IPS DF 4.7 (cell line): Measurements from ENCODE around the gene HACL1.
A peak's percentile ranks its signal among the peaks of the same experiment; 100 is the strongest.

Experiments used
- DNase-seq: peaks from one replicate; pipeline ENCODE4 v3.0.0-alpha.2; 2013; ENCODE audit warnings: low spot score; ENCODE audit errors: extremely low read depth

Gene HACL1

DNA sequence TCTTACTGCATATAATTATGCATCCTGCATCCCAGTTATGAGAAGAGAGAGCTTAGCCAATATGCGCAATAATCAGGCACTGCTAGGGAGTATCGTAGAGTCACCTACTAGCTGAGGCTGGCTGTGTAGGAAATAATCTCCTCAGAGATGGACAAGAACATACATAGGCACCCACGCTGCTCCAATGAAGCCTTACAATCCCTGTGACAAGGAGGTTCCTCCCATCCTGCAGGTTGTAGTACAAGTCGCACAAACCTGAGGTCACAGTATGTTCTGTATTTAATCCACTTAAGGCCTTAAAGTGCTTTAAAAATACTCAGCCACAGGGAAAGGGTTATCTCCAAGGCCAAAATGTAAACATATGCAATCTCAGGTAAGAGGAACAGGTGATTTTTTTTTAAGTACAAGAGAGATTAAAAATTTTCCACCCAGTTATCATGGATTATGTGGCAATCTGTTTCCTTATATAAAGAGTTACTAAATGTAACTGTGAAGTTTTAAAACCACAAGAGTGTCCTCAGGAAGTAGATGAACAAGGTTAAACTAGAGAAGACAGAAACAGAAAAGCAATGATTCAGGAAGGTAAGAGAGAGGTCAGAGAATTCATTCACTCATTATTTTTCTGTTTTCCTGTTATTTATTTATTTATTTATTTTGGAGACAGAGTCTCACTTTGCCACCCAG, 72.4 kb downstream of the HACL1 start:
- no peak for DNase-seq

DNA sequence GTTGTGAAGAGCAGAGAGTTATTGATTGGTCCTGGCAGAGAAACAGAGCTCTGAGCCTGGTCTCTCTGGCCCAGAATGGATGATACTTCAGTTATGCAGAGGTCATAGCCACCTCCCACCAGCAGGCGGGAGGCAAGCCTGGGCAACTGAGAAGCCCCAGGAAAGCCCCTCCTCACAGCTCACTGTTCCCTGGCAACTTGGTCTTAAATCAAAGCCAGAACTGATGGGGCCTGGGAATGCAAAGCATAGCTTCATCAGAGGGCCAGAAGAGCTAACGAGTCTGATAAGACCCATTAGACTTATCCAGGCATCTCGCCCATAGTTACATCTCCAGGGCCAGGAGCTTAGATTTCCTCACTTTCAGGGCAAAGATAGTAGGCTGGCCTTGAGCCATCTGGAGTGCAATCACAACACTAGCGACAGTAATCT, 74.3 kb downstream of the HACL1 start:
- peak; percentile 49 for DNase-seq

DNA sequence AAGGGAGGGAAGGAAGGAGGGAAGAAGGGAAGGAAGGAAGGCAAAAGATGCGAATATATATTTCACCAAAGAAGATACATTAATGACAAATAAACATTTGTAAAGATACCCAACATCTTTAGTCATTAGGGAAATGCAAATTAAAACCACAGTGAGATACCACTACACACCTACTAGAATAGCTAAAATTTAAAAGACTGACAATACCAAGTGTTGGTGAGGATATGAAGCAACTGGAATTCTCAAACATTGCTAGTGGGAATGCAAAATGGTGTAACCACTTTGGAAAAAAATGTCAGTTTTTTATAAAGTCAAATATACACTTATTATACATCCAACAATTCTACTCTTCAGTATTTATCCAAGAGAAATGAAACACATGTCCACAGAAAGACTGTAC, 75.6 kb downstream of the HACL1 start:
- DNase-seq: no peak

- no peak for DNase-seq
These were observed 77.5 kb downstream of the HACL1 start for GRCh38 chr3:15523660-15524417.

DNA sequence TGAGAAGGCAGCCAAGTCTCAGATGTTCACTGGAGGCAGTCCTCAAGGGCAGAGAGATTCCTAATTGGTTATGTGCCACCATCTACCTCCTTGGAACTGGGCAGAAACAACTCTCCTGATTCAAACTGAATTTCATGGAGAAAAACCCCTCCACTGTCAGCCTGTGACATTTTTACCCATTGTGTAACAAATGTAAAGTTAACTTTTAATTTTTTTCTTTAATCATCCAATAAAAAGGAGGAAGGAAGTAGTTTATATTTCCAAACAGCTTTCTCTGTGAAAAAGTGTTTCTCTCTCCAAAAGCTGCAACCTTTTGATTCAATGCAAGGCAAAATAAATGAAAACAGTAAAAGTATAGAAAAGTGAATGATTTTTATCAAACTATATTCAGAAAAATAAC, 79.4 kb downstream of the HACL1 start:
- DNase-seq: no peak

DNA sequence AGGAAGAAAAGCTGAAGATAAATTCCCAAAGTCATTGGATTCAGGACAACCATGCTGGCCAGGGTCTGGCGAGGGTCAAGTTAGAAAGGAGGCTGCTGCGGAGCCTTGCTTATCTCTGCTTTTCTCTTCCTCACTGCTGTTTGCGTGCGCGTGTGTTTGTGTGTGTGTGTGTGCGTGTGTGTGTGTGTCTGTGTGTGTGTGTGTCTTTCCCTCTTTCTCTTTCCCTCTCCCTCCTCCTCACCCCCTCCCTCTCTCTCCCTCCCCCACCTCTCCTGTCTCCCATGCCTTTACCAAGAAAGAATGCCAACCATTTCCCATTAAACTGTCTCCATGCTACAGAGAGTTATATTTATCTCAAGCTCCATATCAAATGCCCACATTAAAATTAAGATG, 79.8 kb downstream of the HACL1 start, which contains the start of gene COLQ:
Gene COLQ, minus strand, starts transcription at position 134 of the 393 bp plus-strand sequence. Its CDS starts 81 bp downstream, at position 53.
- DNase-seq: no peak

GRCh38 chr3:15520804-15521572, 80.4 kb downstream of the HACL1 start:
- DNase-seq: no peak

DNA sequence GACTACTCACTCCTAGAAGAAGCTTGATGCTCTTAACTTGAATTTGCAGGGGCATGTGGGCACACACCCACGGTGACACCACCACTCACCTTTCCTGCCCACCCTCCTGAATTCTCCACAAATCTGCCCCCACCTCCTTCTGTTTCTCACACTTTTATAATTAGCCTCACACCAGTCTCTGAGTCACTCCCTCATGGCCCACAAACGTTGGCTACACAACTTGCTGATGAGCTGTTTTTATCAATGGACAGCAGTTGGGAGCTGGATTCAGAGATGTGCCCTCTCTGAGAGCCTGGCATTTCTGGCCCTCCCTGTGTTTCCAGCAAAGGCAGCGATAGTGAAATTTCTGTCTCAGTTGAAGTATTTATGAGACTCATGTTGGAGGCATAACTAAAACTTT, 81.2 kb downstream of the HACL1 start:
- no peak for DNase-seq

- no peak for DNase-seq
These were observed 82.3 kb downstream of the HACL1 start for GRCh38 chr3:15519096-15519495.

DNA sequence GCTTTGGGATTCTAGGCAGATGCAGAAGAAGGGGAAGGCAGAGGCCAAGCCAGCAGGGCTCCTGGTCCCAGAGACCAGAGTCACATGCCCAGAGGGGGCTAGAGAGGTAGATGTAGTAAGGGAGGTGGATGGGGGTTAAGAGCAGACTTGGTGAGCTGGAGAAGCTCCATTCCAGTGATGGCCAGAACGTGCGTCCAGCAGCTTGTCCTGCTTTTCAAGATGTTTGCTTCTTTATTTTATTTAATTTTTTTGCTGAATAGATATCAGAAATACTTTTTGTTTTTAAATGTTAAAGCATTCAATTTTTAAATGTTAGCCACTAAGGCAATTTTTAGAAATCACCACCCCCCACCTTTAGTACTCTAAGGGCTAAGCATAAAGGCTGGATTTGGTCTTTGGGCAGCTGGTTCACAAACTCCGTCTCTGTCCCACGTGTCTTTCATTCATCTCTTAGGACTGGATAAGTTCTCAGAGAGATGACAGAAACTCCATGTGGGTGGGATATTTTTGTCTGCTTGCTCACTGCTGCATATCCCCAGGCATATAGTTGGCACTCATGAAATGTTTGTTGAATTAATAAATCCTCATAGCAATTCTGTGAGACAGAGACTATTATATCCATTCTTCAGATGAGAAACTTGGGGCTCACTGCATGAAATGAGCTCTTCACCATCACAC, 86.6 kb downstream of the HACL1 start:
- no peak for DNase-seq

GRCh38 chr3:15513810-15514662, 87.3 kb downstream of the HACL1 start:
- no peak for DNase-seq

GRCh38 chr3:15513116-15513515, 88.3 kb downstream of the HACL1 start:
- DNase-seq: no peak

- DNase-seq: no peak
These were observed 89.2 kb downstream of the HACL1 start for GRCh38 chr3:15512166-15512565.

DNA sequence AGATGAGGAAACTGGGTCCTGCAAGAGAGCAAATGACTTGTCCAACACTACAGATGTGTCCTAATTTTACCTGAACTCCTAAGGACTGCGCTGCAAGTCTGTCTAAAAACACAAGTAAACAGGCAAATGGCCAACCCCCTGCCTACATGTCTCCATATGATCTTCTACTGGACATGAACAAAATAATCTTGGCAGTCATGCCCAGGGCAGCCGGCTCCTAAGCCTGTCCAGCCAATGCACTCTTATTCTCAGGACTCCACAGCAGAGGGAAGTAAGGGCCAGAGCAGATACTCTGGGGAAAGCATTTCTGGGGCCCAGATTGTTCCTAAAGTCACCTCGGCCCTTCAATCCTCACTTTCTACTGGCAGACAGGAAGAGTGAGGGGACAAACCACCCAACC, 90.2 kb downstream of the HACL1 start:
- no peak for DNase-seq
